Measurements from ENCODE around the gene CALN1. TPM values are rescaled to one million over a fixed set of nuclear protein-coding genes. Genes with fewer than 3 reads are reported as not detected.

The CALN1 gene
- total RNA-seq, 1 donor = under 0.01 TPM

GRCh38 chr7:72317341-72317740 is 94.8 kb downstream of the CALN1 start:
- no peak for TF ChIP-seq CTCF (IDR thresholded peaks at IDR 0.05; ENCODE audit: insufficient read depth, low read depth, low read length)
- no peak overlapping the region for H3K4me3 ChIP-seq (ENCODE audit: low read depth, low read length)
- DNase-seq (ENCODE audit: low read depth) = no peak

- no peak for DNase-seq (ENCODE audit: low read depth)
- no peak overlapping the region for H3K4me3 ChIP-seq (ENCODE audit: low read depth, low read length)
- no peak for TF ChIP-seq CTCF (IDR thresholded peaks at IDR 0.05; ENCODE audit: insufficient read depth, low read depth, low read length)
Measured at GRCh38 chr7:72316148-72316547, 96.0 kb downstream of the CALN1 start.

GRCh38 chr7:72313906-72314305 is 98.2 kb downstream of the CALN1 start:
- TF ChIP-seq CTCF (IDR thresholded peaks at IDR 0.05; ENCODE audit: insufficient read depth, low read depth, low read length) = no peak
- no peak for DNase-seq (ENCODE audit: low read depth)

GRCh38 chr7:72310301-72310700 is 101.8 kb downstream of the CALN1 start:
- no peak overlapping the region for H3K4me3 ChIP-seq (ENCODE audit: low read depth, low read length)
- no peak for TF ChIP-seq CTCF (IDR thresholded peaks at IDR 0.05; ENCODE audit: insufficient read depth, low read depth, low read length)
- DNase-seq (ENCODE audit: low read depth) = no peak

More at GRCh38 chr7:72313906-72314305, 98.2 kb downstream of the CALN1 start:
- H3K4me3 ChIP-seq (ENCODE audit: low read depth, low read length) = no peak overlapping the region

- DNase-seq (ENCODE audit: low read depth) = no peak
- no peak overlapping the region for H3K4me3 ChIP-seq (ENCODE audit: low read depth, low read length)
- TF ChIP-seq CTCF (IDR thresholded peaks at IDR 0.05; ENCODE audit: insufficient read depth, low read depth, low read length) = no peak
Measured at GRCh38 chr7:72309476-72309875, 102.7 kb downstream of the CALN1 start.

GRCh38 chr7:72308986-72309385 is 103.2 kb downstream of the CALN1 start:
- TF ChIP-seq CTCF (IDR thresholded peaks at IDR 0.05; ENCODE audit: insufficient read depth, low read depth, low read length) = no peak
- no peak overlapping the region for H3K4me3 ChIP-seq (ENCODE audit: low read depth, low read length)
- DNase-seq (ENCODE audit: low read depth) = no peak

- no peak overlapping the region for H3K4me3 ChIP-seq (ENCODE audit: low read depth, low read length)
- DNase-seq (ENCODE audit: low read depth) = no peak
- no peak for TF ChIP-seq CTCF (IDR thresholded peaks at IDR 0.05; ENCODE audit: insufficient read depth, low read depth, low read length)
Measured at GRCh38 chr7:72307566-72307965, 104.6 kb downstream of the CALN1 start.

Data from fibroblast of villous mesenchyme (primary cell).